AG04450 (cell line): ENCODE measurements around the gene SEMA7A. TPM values are rescaled to one million over a fixed set of nuclear protein-coding genes. Genes with fewer than 3 reads are reported as not detected.

Experiments used
- CTCF ChIA-PET: fragments of 300-600, 350-600 bp; formaldehyde crosslinking; extraction: SDS; loops from one replicate; lab custom pipeline; 2022; ENCODE audit warnings: antibody characterized with exemption, inconsistent platforms; lab: Charles Lee
- POLR2A ChIA-PET: fragments of 350-600 bp; formaldehyde crosslinking; extraction: SDS; loops from one replicate; lab custom pipeline; 2021; ENCODE audit warnings: antibody characterized with exemption, inconsistent platforms; lab: Yijun Ruan, JAX
- DNase-seq: peaks from one replicate; pipeline ENCODE4 v3.0.0-alpha.2; 2011; ENCODE audit warnings: low read depth, low spot score
- H3K27ac ChIP-seq: one replicate; pipeline ENCODE4 v1.5.1; 2012; ENCODE audit warnings: low read depth, low read length, control low read depth
- H3K27me3 ChIP-seq: one replicate; pipeline ENCODE4 v1.6.0; 2012; ENCODE audit warnings: low read length; ENCODE audit not compliant: control insufficient read depth, insufficient read depth
- H3K4me3 ChIP-seq: 2 replicates; pipeline ENCODE4 v1.5.1; 2011; ENCODE audit warnings: mild to moderate bottlenecking, low read depth, low read length, control low read depth
- H3K9me3 ChIP-seq: 2 replicates; pipeline ENCODE4 v1.5.1; 2012; ENCODE audit warnings: low read length; ENCODE audit not compliant: control insufficient read depth, insufficient read depth
- CTCF ChIP-seq: IDR thresholded peaks from 2 replicates; pipeline ENCODE4 v1.5.1; 2011; ENCODE audit warnings: low read depth, low read length, control low read depth, inconsistent platforms
- polyA plus RNA-seq: library from polyadenylated mRNA; depleted of rRNA; stranded (reverse); fragments of >200 nt; gene quantifications from 2 replicates; pipeline ENCODE4 v1.2.3, GENCODE V29; 2011

SEMA7A gene
- polyA plus RNA-seq, 1 experiment, result 7.5 TPM

DNA sequence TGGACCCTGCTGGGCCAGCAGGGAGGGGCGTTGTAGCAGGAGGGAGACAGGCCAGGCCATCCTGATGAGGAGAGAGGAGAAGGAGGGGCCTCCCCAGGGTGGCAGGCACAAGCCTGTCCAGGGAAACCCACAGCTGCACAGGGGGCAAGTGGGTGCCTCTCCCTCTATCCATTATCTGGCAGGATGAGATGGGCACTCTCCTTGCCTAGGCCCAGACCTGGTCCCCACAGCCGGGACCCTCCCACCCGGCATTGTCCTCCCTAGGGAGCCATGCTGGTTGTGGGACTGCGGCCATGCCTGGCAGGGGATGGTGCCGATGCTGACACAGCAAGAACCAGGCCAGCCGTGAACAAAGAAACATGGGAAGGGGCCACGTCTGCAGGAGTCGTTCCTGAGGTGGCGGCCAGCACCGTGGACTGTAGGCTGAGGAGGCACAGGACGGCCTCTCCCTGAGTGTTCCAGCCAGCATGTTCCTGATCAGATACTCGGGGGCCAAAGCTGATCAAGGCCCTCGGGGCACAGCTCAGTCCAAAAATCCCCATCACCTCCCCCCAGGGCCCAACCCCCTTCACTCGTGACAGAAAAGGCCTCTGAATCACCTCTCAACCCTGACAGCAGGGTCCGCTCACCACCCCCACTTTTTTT lies 47.1 kb downstream of the SEMA7A start:
- ChIA-PET CTCF (interaction anchor here (5.6 kb wide), 1 partner anchor 53 kb away, joined by 209 read pairs; the partner anchor contains the start of gene SEMA7A), POLR2A (no interaction called here)
- H3K27ac ChIP-seq, result no peak overlapping the region
- H3K27me3 ChIP-seq, result no peaks in the 10 kb centered on the region
- H3K4me3 ChIP-seq, result no peak overlapping the region
- DNase-seq, result no peak
- no peak for TF ChIP-seq CTCF
- no peaks in the 10 kb centered on the region for H3K9me3 ChIP-seq

DNA sequence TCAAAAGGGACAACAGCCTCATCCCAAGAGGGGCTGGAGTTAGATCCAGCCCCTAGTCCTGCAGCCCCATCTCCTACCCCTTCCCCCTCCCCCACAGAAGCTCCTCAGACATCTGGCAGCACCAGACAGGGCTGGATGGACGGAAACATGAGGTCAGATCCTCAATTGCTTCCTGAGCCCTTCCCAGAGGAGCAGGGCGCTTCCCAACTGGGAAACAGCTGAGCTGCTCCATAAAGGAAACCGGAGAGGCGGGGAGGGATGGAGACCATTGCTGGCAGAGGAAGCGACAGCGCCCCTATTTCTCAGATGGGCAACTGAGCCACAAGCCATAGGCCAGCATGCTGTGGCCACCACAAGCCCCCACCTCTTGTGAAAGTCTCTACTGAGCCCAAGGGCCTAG lies 48.0 kb downstream of the SEMA7A start:
- TF ChIP-seq CTCF, result no peak
- Histone ChIP-seq H3K9me3 (no peaks in the 10 kb centered on the region), H3K27me3 (no peaks in the 10 kb centered on the region), H3K27ac (no peak overlapping the region), H3K4me3 (no peak overlapping the region)
- DNase-seq, result no peak
- CTCF ChIA-PET, result interaction anchor here (1.7 to 5.6 kb wide), 2 partner anchors 10 to 54 kb away, joined by 6 to 209 read pairs; partner anchors contain the start of gene SEMA7A
- POLR2A ChIA-PET, result no interaction called here

DNA sequence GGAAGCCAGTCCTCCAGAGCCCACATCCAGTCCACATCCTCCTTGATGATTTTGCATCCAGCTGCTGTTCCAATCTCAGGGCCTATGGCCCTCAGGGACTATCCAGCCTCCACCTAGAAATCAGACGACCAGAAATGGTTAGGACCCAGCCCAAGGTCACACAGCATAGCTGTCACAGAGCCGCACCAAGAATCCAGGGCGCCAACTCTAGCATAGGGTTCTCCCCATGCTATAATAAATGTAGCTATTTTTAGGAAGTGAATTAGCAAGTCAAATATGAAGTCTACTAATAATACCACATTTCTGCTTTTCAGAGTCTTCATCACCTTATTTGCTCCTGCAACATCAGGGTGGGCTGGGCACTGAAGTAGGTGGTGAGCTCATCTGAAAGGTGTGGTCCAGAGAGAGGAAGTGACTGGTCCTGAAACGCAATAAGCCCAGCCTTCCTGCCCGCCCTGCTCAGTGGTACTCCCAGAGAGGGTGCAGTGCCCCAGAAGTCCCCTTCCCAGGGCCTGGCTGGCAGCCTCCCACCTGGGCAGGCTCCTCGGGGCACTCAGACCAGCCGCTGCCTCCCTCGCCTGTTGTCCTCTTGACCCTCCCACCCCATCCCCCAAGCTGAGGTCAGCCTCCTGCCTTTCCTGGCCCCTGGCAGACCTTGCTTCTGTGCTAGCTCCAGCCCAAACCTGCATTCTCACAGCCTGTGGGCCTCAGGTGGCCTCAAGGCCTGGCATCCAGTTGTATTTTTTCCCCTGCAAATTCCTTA lies 48.7 kb downstream of the SEMA7A start:
- no peak for TF ChIP-seq CTCF
- ChIA-PET CTCF (interaction anchor here (1.4 to 5.6 kb wide), 4 partner anchors 9 to 54 kb away, joined by 3 to 209 read pairs (median 6); partner anchors contain the start of gene SEMA7A), POLR2A (no interaction called here)
- Histone ChIP-seq H3K4me3 (no peak overlapping the region), H3K27ac (no peak overlapping the region), H3K27me3 (no peaks in the 10 kb centered on the region), H3K9me3 (no peaks in the 10 kb centered on the region)
- DNase-seq, result no peak

GRCh38 chr15:74384566-74384880 lies 49.2 kb downstream of the SEMA7A start:
- ChIA-PET POLR2A (no interaction called here), CTCF (interaction anchor here (0.8 to 5.6 kb wide), 5 partner anchors 8 to 247 kb away, joined by 3 to 209 read pairs (median 5); partner anchors contain the start of gene SEMA7A)
- no peaks in the 10 kb centered on the region for H3K9me3 ChIP-seq
- no peak for DNase-seq
- no peak for TF ChIP-seq CTCF
- H3K27ac ChIP-seq, result no peak overlapping the region
- no peaks in the 10 kb centered on the region for H3K27me3 ChIP-seq
- no peak overlapping the region for H3K4me3 ChIP-seq
